ENCODE measurements around the gene NOL9. TPM values are rescaled to one million over a fixed set of nuclear protein-coding genes. Genes with fewer than 3 reads are reported as not detected.

NOL9 gene
- total and polyA plus RNA-seq, 8 donors, result 2.7 to 150 (median 23.5) TPM

DNA sequence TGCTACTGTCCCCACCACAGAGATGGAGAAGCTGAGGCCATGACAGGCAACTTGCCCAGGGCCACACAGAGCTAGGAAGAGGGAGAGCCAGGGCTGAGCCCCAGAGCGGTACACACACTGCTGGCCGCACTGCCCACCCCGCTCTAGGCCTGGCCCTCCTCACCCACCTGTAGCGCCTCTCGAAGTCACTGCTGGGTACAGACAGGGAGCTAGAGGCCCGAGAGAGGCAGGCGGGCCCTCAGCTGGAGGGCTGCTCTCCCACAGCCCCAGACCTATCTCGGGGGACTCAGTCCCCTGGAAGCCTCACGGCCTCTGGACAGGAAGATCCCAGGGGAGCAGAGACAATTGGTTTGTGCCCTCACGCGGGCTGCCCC lies 45.5 kb downstream of the NOL9 start:
- Histone ChIP-seq H3K27ac (no peak overlapping the region), H3K36me3 (no peaks in the 10 kb centered on the region), H3K9me3 (no peaks in the 10 kb centered on the region), H3K4me3 (no peak overlapping the region), H3K4me1 (no peaks in the 10 kb centered on the region), H3K27me3 (peaks cover 0 to 44% (median 7%) of the 10 kb centered on the region in 3 donors)
- TF ChIP-seq POLR2A (IDR thresholded peaks at IDR 0.05) (no peak), EP300 (IDR thresholded peaks at IDR 0.05) (no peak), POLR2AphosphoS5 (IDR thresholded peaks at IDR 0.05) (no peak)
- TF ChIP-seq, protein P1, sequence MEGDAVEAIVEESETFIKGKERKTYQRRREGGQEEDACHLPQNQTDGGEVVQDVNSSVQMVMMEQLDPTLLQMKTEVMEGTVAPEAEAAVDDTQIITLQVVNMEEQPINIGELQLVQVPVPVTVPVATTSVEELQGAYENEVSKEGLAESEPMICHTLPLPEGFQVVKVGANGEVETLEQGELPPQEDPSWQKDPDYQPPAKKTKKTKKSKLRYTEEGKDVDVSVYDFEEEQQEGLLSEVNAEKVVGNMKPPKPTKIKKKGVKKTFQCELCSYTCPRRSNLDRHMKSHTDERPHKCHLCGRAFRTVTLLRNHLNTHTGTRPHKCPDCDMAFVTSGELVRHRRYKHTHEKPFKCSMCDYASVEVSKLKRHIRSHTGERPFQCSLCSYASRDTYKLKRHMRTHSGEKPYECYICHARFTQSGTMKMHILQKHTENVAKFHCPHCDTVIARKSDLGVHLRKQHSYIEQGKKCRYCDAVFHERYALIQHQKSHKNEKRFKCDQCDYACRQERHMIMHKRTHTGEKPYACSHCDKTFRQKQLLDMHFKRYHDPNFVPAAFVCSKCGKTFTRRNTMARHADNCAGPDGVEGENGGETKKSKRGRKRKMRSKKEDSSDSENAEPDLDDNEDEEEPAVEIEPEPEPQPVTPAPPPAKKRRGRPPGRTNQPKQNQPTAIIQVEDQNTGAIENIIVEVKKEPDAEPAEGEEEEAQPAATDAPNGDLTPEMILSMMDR (IDR thresholded peaks at IDR 0.05), result no peak
- no peak for DNase-seq
- 83 to 93% (median 92%) methylated on average over 4 to 11 of the region's 11 CpGs for WGBS, 5 donors
- intact Hi-C loops (cut with DNase I; ENCODE audit: low total_unique reads), result no loop called here

DNA sequence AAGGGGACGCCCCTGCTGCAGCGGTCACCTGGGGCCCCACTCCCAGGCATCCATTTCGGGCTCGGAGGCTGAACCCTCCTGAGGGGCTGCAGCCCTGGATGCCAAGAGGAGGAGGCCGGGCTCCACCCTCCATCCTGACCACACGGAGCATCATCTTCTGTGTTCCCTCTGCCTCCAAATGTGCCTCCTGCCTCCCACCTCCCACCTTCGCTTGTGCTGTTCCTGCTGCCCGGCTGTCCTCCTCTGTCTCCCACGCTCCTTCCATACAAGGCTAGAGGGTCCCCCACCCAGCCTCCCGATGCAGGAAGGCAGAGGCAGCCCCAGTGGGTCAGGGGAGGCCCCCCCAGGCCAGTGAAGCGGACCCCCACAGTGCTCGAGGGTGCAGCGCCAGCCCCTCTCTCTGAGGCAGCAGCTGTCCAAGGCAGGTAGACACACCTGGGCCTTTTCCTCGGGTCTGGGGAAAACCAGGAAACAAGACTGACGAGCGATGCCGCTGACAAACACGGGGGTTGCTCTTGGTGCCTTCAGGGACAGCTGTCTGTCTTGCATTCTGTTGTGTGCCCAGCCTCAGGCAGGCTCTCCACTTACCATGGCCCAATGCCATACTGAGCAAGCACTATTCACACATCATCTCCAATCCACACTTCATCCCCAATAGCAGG lies 46.0 kb downstream of the NOL9 start:
- peaks cover 0 to 44% (median 7%) of the 10 kb centered on the region in 3 donors for H3K27me3 ChIP-seq

DNA sequence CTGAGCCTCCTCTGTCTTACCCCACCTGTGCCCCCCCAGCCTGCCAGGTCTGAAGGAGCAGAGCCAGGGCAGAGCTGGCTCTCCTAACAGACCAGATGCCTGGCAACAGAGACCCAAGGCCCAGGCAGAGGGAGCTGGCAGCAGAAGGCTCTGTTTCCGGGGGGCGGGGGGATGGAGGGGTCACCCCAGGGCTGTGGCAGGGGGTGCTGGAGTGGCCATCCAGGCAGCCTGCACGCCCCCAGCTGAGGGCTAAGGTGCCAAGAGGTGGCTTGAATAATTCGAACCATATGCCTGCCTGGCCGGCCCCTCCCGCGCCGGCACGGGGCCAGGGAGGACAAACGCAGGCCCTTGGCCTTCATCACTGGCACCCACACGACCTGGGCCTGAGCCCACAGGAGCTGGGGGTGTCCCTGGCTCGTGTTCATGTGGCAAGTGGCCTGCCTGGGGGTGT lies 46.8 kb downstream of the NOL9 start:
- H3K9me3 ChIP-seq, result no peaks in the 10 kb centered on the region
- no peak overlapping the region for H3K27ac ChIP-seq
- no peaks in the 10 kb centered on the region for H3K36me3 ChIP-seq
- WGBS, 5 donors, result 69 to 75% (median 71%) methylated on average over 3 to 12 of the region's 12 CpGs
- TF ChIP-seq, protein P1 (IDR thresholded peaks at IDR 0.05), result no peak
- no peak for TF ChIP-seq POLR2A (IDR thresholded peaks at IDR 0.05)
- intact Hi-C loops (cut with DNase I; ENCODE audit: low total_unique reads), result no loop called here
- H3K27me3 ChIP-seq, result peaks cover 0 to 51% (median 7%) of the 10 kb centered on the region in 3 donors
- H3K4me1 ChIP-seq, result peaks cover 0 to 5% (median 0%) of the 10 kb centered on the region in 4 donors
- DNase-seq, result peak in 1 of 2 donors; percentile 26
- no peak overlapping the region for H3K4me3 ChIP-seq

More for the DNA sequence above, 46.0 kb downstream of the NOL9 start:
- Histone ChIP-seq H3K9me3 (no peaks in the 10 kb centered on the region), H3K4me1 (no peaks in the 10 kb centered on the region), H3K27ac (no peak overlapping the region), H3K36me3 (no peaks in the 10 kb centered on the region), H3K4me3 (no peak overlapping the region)
- WGBS, 5 donors, result 69 to 84% (median 76%) methylated on average over 13 to 18 of the region's 18 CpGs
- peak in 1 of 2 donors; percentile 1 for DNase-seq
- intact Hi-C loops (cut with DNase I; ENCODE audit: low total_unique reads), result no loop called here
- TF ChIP-seq, protein P1 (IDR thresholded peaks at IDR 0.05), result no peak
- no peak for TF ChIP-seq POLR2A (IDR thresholded peaks at IDR 0.05)
- TF ChIP-seq POLR2AphosphoS5 (IDR thresholded peaks at IDR 0.05), result no peak
- TF ChIP-seq EP300 (IDR thresholded peaks at IDR 0.05), result no peak

DNA sequence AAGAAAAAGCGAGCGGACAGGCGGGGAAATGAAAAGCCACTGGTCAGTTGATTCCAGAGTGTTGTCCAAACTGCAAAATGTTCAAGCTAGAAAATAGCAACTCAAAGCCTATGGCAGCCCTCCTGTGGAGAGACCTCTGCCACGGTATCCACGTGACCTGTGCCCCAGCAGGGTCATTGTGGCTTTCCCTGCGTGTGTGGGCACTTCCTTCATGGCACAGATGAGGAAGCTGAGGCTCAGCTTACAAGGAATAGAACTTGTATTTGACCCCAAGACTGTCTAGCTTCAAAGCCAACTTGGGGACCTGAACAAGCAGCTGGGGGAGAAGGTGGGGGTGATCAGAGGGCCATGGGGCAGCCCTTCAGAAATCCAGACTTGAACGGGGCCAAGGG lies 47.3 kb downstream of the NOL9 start:
- H3K4me1 ChIP-seq, result peaks cover under 1 to 9% (median 3%) of the 10 kb centered on the region in 4 donors
- no peaks in the 10 kb centered on the region for H3K9me3 ChIP-seq
- 63 to 74% (median 64%) methylated on average over 6 to 7 of the region's 7 CpGs for WGBS, 5 donors
- no peak overlapping the region for H3K27ac ChIP-seq
- H3K4me3 ChIP-seq, result no peak overlapping the region
- intact Hi-C loops (cut with DNase I; ENCODE audit: low total_unique reads), result no loop called here
- TF ChIP-seq EP300 (IDR thresholded peaks at IDR 0.05) (no peak), POLR2AphosphoS5 (IDR thresholded peaks at IDR 0.05) (no peak), POLR2A (IDR thresholded peaks at IDR 0.05) (no peak)
- TF ChIP-seq, protein P1 (IDR thresholded peaks at IDR 0.05), result no peak
- no peaks in the 10 kb centered on the region for H3K36me3 ChIP-seq
- DNase-seq, result no peak
- H3K27me3 ChIP-seq, result peaks cover 0 to 55% (median 7%) of the 10 kb centered on the region in 3 donors

Data from stomach (tissue), 9 donors.